ENCODE measurements around the gene ACTL10. TPM values are rescaled to one million over a fixed set of nuclear protein-coding genes. Genes with fewer than 3 reads are reported as not detected.

The ACTL10 gene
- total and polyA plus RNA-seq, 7 donors = 0.04 to 0.74 (median 0.39) TPM; not detected in 1

GRCh38 chr20:33693289-33693688 lies 26.5 kb downstream of the ACTL10 start:
- Histone ChIP-seq H3K36me3 (ENCODE audit: insufficient read depth in 1 of 2, low read depth in 1 of 2) (no peaks in the 10 kb centered on the region), H3K4me3 (no peak overlapping the region), H3K27ac (no peak overlapping the region), H3K9me3 (no peaks in the 10 kb centered on the region), H3K4me1 (no peaks in the 10 kb centered on the region), H3K27me3 (ENCODE audit: insufficient read depth in 3 of 3, low read length in 2 of 3) (no peaks in the 10 kb centered on the region)
- 66 to 76% (median 75%) methylated on average over 5 of the region's 5 CpGs for WGBS, 3 donors
- intact Hi-C loops (cut with DNase I) = no loop called here
- TF ChIP-seq, protein P1, sequence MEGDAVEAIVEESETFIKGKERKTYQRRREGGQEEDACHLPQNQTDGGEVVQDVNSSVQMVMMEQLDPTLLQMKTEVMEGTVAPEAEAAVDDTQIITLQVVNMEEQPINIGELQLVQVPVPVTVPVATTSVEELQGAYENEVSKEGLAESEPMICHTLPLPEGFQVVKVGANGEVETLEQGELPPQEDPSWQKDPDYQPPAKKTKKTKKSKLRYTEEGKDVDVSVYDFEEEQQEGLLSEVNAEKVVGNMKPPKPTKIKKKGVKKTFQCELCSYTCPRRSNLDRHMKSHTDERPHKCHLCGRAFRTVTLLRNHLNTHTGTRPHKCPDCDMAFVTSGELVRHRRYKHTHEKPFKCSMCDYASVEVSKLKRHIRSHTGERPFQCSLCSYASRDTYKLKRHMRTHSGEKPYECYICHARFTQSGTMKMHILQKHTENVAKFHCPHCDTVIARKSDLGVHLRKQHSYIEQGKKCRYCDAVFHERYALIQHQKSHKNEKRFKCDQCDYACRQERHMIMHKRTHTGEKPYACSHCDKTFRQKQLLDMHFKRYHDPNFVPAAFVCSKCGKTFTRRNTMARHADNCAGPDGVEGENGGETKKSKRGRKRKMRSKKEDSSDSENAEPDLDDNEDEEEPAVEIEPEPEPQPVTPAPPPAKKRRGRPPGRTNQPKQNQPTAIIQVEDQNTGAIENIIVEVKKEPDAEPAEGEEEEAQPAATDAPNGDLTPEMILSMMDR (IDR thresholded peaks at IDR 0.05) = no peak
- ATAC-seq = no peak
- no peak for DNase-seq

GRCh38 chr20:33693741-33694638 lies 27.2 kb downstream of the ACTL10 start:
- no peak overlapping the region for H3K4me3 ChIP-seq
- H3K27me3 ChIP-seq (ENCODE audit: insufficient read depth in 3 of 3, low read length in 2 of 3) = no peaks in the 10 kb centered on the region
- peak in 1 of 4 donors; percentile 37 for ATAC-seq
- H3K4me1 ChIP-seq = no peaks in the 10 kb centered on the region
- intact Hi-C loops (cut with DNase I) = no loop called here
- H3K9me3 ChIP-seq = no peaks in the 10 kb centered on the region
- DNase-seq = peak; percentile 45 to 60
- no peak overlapping the region for H3K27ac ChIP-seq
- WGBS, 3 donors = 60 to 70% (median 62%) methylated on average over 16 to 17 of the region's 17 CpGs
- TF ChIP-seq, protein P1 (IDR thresholded peaks at IDR 0.05) = no peak
- no peaks in the 10 kb centered on the region for H3K36me3 ChIP-seq (ENCODE audit: insufficient read depth in 1 of 2, low read depth in 1 of 2)

- ATAC-seq = no peak
Observed at GRCh38 chr20:33694639-33695012, 27.9 kb downstream of the ACTL10 start.

GRCh38 chr20:33696448-33696847 lies 29.7 kb downstream of the ACTL10 start:
- H3K27ac ChIP-seq = no peak overlapping the region
- no peak overlapping the region for H3K4me3 ChIP-seq
- H3K27me3 ChIP-seq (ENCODE audit: insufficient read depth in 3 of 3, low read length in 2 of 3) = no peaks in the 10 kb centered on the region
- WGBS, 3 donors = 77 to 78% (median 77%) methylated on average over 4 of the region's 4 CpGs
- DNase-seq = no peak
- ATAC-seq = no peak
- intact Hi-C loops (cut with DNase I) = no loop called here
- TF ChIP-seq, protein P1 (IDR thresholded peaks at IDR 0.05) = no peak
- H3K36me3 ChIP-seq (ENCODE audit: insufficient read depth in 1 of 2, low read depth in 1 of 2) = no peaks in the 10 kb centered on the region
- H3K9me3 ChIP-seq = no peaks in the 10 kb centered on the region
- no peaks in the 10 kb centered on the region for H3K4me1 ChIP-seq

More at GRCh38 chr20:33694639-33695012, 27.9 kb downstream of the ACTL10 start:
- Histone ChIP-seq H3K36me3 (ENCODE audit: insufficient read depth in 1 of 2, low read depth in 1 of 2) (no peaks in the 10 kb centered on the region), H3K9me3 (no peaks in the 10 kb centered on the region), H3K4me3 (no peak overlapping the region), H3K27ac (no peak overlapping the region), H3K27me3 (ENCODE audit: insufficient read depth in 3 of 3, low read length in 2 of 3) (no peaks in the 10 kb centered on the region), H3K4me1 (no peaks in the 10 kb centered on the region)
- WGBS, 3 donors = 59 to 63% (median 60%) methylated on average over 6 of the region's 6 CpGs
- DNase-seq = no peak
- TF ChIP-seq, protein P1 (IDR thresholded peaks at IDR 0.05) = no peak
- intact Hi-C loops (cut with DNase I) = no loop called here

All from psoas muscle (tissue), 8 donors.